NCI-H2227 (cell line): ENCODE results near the gene ADCYAP1.
A peak's percentile ranks its signal among the peaks of the same experiment; 100 is the strongest.
"Not testable (repeated sequence)": the region's sequence is repeated elsewhere in the genome, so short reads cannot be mapped to it uniquely, and the experiment has no call there.

Experiments used
- DNase-seq: peaks from one replicate; lab custom pipeline; 2025; ENCODE audit not compliant: unreplicated experiment; lab: John Stamatoyannopoulos, UW

Gene ADCYAP1

GRCh38 chr18:904218-905090 is at the start of gene ADCYAP1:
Gene ADCYAP1 (plus strand): TSS chr18:904871. CDS start chr18:905387, 516 bp downstream.
- DNase-seq = peak; percentile 3

- DNase-seq = no peak
Observed at GRCh38 chr18:857986-858385, 46.7 kb upstream of the ADCYAP1 start.

- DNase-seq = peak; percentile 82
Observed at GRCh38 chr18:864872-865273, 39.8 kb upstream of the ADCYAP1 start.

GRCh38 chr18:867257-867656 is 37.4 kb upstream of the ADCYAP1 start:
- no peak for DNase-seq

- not testable (repeated sequence) for DNase-seq
Observed at GRCh38 chr18:873426-873825, 31.2 kb upstream of the ADCYAP1 start.

GRCh38 chr18:875912-876311 is 28.8 kb upstream of the ADCYAP1 start:
- no peak for DNase-seq

GRCh38 chr18:877238-877637 is 27.4 kb upstream of the ADCYAP1 start:
- no peak for DNase-seq

- DNase-seq = no peak
Observed at GRCh38 chr18:886076-886475, 18.6 kb upstream of the ADCYAP1 start.

GRCh38 chr18:887716-888115 is 17.0 kb upstream of the ADCYAP1 start:
- no peak for DNase-seq

GRCh38 chr18:892316-892715 is 12.4 kb upstream of the ADCYAP1 start:
- no peak for DNase-seq

- no peak for DNase-seq
Observed at GRCh38 chr18:896315-896714, 8.4 kb upstream of the ADCYAP1 start.

GRCh38 chr18:901761-902160 is 2.9 kb upstream of the ADCYAP1 start:
- DNase-seq = no peak

GRCh38 chr18:902229-902628 is 2.4 kb upstream of the ADCYAP1 start:
- no peak for DNase-seq

- no peak for DNase-seq
Observed at GRCh38 chr18:903701-904100, 970 bp upstream of the ADCYAP1 start.

GRCh38 chr18:905307-905947 is 756 bp downstream of the ADCYAP1 start:
- no peak for DNase-seq

GRCh38 chr18:905948-906415 is 1.3 kb downstream of the ADCYAP1 start:
- no peak for DNase-seq

GRCh38 chr18:906416-907114 is 1.9 kb downstream of the ADCYAP1 start:
- peak; percentile 29 for DNase-seq

GRCh38 chr18:907115-907884 is 2.6 kb downstream of the ADCYAP1 start:
- peak; percentile 20 for DNase-seq

GRCh38 chr18:907885-908757 is 3.5 kb downstream of the ADCYAP1 start:
- DNase-seq = no peak
